ENCODE measurements around the gene TRIM14.
A peak's percentile ranks its signal among the peaks of the same experiment; 100 is the strongest.
"Not testable (repeated sequence)": the region's sequence is repeated elsewhere in the genome, so short reads cannot be mapped to it uniquely, and the experiment has no call there.

TRIM14 gene

DNA sequence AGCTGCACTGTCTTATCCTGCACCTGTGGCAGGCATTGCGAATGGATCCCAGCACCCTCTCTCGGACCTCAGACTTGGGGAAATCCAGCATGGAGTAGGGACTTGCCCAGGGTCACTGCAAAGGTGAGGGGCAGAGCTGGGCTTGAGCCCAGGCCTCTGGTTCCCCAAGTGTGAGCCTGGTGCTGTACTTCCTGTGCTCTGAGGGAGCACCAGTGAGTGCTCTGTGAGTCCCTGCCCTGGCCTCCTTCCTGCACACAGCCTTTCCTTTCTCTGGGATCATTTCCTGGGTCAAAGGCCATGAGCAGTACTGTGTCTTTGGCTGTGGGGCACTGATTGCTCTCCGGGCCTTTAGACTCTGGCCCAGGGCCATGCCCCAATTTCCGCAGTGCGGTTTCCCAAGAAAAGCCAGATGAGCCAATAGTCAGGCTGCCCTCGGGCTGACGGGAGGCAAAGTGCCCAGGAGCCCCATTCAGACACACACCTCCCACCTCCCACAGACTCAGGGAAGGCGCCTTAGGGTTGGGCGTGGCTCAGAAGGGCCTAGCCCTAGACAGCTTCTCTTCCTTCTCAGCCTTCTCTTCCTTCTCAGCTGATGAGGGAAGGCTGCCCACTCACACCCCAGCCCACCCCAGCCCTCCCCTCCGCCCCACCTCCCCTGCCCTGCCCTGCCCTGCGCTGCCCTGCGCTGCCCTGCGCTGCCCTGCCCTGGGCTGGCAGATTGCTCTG is 23.3 kb upstream of the TRIM14 start:
- no peak for DNase-seq (ENCODE audit: low spot score)

DNA sequence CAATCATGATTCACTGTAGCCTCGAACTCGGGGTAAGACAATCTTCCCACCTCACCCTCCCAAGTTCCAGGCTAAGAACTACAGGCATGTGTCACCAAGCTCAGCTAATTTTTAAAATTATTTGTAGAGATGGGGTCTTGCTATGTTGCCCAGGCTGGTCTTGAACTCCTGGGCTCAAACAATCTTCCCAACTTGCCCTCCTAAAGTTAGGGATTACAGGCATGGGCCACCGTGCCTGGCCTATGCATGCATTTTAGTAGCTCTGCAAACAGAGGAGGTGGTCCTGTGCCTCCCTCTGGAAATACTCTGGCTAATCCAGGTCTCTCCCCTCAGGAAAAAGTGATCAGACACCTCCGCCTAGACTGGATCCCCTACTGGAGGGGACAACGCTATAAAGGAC is 21.5 kb upstream of the TRIM14 start:
- no peak for DNase-seq (ENCODE audit: low spot score)

DNA sequence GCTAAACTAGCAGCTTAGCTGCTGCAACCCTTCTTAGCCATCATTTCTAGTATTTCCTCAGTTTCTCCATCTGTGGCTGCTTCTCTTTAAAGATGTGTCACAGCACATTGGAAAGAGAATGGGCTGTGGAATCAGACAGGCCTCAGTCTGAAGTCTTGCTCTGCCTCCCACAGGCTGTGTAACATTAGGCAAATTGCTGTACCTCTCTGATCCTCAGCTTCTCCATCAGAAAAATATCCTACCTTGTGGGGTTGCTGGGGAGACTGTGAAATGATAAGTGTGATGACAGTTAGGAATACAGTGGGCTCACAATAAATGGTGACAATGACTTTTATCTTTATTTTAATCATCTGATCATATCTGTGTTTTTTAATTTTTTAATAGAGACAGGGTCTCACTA is 17.5 kb upstream of the TRIM14 start:
- no peak for DNase-seq (ENCODE audit: low spot score)

DNA sequence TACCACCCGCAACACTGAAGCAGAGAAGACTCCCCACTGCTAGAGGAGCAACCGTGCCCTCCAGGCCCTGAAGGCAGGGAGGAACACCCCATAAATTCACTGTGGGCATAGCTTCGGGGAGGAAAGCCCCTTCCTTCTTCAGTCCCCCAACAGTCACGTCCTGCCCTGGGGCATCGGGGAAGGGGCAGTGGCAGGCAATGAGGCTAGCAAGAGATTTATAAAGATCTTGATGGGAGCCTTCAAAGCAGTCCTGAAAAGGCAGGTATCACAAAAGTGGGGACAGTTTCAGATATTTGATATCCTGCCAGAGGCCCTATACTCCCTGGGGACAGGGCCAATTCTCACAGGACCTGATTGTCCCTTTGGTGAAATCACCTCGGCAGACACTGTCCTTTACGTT is 16.9 kb upstream of the TRIM14 start:
- DNase-seq (ENCODE audit: low spot score): no peak

DNA sequence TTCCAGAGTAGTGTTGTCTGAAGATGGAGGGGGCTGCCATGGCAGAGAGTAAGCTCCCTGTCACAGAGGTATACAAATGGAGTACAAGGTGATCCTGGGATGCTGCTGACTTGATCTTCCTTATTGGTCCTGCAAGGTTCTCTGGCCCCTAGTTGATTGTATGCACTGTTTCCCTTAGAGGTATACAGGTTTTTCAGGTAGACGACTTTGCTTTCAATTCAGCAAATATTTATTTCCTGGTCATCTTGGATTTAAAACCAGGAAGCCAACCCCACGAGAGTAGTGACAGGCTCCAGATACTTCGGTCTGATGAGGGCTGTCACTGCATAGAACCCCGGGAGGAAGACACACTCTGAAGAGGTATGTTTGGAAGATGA is 16.5 kb upstream of the TRIM14 start:
- DNase-seq (ENCODE audit: low spot score): no peak

DNA sequence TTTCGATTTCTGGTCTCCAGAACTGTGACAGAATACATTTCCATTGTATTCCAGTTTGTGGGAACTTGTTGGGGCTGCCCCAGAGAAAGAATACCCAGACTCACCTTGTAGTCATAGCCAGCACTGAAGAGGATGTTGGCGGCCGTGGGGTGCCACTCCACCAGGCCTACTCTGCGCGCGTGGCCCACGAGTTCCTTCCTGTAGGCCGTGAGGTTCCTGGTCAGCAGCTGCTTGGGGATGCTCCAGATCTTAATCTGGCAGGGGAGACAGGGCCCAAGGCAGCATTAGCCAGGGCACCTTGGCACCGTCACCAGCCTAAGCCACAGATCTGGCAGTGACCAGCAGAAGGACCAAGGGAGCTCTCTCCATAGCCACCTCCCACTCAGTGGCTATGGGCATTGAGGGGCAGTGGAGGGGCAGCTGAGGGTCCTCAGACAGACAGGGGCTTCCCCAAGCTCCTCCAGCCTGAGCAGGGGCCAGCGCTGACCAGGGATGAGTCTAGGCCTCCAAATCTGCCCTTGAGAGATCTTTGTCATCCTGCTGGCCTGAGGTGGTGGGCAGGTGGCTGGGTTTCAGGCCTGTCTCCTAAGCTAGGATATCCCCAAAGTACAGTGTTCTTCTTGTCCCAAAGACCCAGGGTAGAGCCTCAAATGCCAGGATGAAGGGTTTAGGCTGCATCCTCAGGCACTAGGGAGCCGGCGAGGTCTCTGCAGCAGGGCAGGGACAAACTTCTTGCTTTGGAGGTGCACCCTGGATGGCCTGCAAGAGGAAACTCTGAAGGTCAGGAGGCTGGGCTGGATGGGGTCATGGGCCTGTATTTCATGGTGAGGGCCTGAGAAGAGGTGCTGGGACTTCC is 15.9 kb upstream of the TRIM14 start:
- DNase-seq (ENCODE audit: low spot score): no peak

DNA sequence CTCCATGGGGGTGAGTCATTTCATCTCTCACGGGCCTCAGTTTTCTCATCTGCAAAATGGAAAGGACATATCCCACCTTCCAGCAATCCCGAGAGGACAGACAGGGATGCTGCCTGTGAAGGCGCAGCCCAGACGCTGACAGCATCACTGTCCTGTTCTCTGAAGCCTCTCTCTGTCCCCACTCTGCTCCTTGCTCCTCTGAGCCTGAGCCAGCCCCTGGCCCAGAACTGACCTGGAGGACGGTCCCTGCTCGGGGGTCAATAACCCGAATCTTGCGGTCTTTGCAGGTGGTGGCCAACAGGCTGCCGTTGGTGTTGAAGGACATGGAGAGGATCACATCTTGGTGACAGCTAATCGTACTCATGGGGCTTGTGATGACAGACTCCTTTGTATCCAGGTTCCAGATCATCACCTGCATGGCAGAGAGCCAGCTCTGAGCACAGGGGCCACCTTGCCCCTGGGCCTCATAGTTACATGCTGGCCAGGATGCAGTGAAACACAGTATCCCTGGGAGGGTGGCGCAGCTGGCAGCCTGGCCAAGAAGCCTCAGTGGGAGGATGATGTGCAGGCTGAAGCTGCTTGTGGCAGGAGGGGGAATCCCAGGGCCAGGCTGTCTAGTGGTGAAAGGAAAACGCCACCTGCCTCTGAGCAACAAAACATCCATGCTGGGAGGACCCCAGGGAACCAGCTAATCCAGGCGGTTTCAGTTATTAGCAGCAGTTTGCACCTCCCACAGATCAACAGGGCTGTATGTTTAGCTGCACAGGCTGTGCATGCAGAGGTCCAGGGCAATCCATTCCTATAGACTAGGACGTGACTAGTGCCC is 14.0 kb upstream of the TRIM14 start:
- DNase-seq (ENCODE audit: low spot score): no peak

DNA sequence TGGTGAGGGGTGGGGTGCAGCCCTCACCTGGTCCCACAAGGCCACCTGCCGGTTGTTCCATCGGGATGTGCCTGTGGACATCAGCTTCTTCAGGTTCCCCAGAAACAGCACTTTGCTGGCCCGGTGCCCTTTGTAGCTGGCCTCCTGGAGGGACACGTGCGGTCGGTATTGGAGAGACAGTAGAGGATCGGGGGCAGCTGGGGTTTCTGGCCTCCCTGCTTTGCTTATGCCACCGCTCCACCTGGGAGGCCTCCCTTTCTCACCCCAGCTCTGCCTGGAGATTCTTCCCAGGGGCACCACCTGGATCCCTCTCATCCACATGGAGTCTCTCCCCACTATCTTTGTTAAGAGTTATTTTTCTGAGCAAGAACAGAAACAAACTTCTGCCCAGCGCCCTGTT is 13.1 kb upstream of the TRIM14 start:
- no peak for DNase-seq (ENCODE audit: low spot score)

DNA sequence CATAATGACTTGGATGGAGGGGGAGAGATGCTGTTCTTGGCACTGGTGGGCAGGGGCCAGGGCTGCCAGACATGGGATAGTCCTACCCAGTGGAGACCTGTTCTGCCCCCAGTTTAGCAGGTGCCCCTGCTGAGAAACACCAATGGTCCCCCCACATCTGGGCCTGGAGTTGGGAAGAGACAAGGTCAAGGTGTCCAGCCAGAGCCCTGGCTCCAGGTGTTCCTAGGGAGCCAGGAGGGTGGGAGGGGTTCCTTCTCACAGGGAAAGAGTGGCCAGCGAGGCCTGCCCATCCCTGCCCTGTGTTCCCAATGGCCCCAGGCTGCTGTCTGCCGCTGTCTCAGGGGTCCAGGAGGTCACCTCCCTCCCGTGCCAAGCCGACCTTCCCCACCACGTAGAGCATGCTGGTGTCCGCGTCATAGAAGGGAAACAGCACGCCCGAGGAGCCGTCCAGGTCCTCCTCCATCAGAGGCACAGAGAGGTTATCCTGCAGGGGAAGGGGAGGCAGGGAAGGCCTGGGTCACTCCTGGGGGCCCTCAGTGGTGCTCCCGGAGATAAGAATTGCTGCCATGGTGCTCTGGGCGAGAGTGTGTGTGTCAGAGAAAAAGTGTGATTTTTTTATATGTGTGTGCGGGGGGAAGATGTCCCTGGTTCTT is 11.7 kb upstream of the TRIM14 start:
- no peak for DNase-seq (ENCODE audit: low spot score)

DNA sequence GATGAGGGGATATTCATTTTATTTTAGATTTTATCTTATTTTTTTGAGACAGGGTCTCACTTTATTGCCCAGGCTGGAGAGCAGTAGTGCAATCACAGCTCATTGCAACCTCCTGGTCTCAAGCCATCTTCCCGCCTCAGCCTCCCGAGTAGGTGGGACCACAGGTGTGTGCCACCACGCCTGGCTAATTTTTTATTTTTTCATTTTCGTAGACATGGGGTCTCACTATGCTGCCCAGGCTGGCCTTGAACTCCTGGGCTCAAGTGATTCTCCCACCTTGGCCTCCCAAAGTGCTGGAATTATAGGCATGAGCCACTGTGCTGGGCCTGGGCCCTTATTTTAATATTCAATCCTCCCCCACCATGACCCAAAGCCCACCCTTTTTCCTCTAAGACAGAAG is 11.0 kb upstream of the TRIM14 start:
- DNase-seq (ENCODE audit: low spot score): not testable (repeated sequence)

DNA sequence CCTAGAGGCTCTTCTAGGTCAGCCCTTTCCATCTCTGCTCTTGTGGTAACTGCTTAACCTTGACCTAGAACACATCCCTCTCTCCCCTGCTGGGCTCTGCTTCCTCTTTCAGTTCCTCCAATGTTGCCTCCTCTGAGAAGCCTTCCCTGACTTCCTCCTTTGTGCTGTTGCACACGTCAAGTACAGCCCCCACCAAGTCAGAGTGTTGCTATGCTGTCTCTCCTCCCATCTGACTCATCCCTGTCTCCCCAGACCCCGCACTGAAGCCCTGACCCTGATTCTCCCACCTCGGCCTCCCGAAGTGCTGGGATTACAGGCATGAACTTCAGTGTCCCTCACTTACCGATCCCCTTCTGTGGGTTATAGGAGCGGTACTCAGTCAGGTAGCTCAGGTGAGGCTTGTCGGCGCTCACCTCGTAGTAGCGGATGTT is 10.4 kb upstream of the TRIM14 start:
- no peak for DNase-seq (ENCODE audit: low spot score)

DNA sequence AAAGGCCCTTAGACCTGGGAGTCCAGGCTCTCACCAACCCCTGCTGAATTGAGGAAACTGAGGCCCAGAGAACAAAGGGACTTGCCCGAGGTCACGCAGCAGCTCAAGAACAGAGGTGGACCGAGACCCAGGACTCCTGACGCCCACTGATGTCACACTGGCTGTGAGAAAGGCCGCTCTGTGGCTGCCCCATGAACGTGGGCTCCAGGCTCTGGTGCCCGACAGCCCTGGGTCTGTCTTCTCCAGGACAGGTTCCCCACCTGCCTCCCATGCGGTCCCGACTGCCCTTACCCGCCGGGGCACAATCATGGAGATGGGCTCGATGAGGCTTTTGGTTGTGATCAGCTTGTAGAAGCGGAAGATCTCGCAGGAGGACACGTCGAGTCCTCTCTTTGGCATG is 9.3 kb upstream of the TRIM14 start:
- no peak for DNase-seq (ENCODE audit: low spot score)

DNA sequence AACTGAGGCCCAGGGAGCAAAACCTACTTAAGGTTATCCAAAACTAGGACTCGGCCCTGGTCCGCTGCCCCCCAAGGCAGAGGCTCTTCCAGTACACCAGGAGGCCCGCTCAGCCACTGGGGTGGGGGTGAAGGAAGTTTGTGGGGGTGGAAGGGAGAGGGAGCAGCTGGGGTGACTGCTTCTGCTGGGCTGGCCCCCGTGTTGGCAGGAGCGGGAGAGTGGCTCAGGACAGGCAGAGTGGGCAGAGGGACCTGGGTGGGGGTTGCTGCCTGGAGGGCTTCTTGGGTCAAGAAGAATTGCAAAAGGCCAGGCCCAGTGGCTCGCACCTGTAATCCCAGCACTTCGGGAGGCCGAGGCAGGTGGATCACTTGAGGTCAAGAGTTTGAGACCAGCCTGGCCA is 8.2 kb upstream of the TRIM14 start:
- no peak for DNase-seq (ENCODE audit: low spot score)

DNA sequence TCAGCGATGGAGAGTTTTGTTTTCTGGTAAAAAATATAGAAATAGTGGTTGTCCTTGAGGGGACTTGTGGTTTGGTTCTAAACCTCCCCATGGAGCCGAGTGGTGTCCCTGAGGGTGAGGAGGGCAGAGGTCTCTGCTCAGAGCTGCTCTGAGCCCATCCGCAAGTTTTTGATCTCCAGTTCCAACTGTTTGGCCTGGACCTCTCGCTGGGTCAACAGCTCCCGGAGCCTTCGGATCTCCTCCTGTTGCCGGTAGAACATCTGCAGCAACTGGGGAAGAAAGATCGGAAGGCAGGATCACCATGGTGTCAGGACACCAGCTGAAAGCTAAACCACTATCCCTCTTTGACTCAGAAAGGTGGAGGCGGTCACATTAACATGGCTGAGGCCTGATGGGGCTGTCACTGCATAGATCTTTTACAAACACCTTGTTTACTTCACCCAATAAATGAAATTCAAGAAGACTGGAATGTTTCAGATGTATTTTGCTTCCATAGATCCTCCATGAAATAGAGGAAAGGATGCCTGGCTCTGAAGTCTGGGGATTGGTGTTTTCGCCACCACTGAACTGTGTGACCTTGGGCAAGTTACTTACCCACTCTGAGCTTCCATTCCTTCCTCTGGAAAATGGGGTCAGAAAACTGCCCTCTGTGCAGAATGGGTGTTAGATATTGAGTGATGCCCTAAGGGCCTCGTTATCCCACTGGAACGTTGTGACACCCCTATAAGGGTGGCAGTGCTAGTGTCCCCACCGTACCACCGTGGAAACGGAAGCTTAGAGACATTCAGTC is 5.8 kb upstream of the TRIM14 start:
- no peak for DNase-seq (ENCODE audit: low spot score)

DNA sequence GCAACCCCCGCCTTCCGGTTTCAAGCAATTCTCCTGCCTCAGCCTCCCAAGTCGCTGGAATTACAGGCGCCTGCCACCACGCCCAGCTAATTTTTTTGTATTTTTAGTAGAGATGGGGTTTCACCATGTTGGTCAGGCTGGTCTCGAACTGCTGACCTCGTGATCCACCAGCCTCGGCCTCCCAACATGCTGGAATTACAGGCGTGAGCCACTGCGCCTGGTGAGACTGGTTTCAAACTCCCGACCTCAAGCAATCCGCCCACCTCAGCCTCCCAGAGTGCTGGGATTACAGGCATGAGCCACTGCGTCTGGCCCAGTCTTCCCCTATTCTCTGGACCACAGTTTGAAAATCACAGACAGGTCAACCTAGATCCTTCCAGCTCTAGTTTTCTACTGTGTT is 5.1 kb upstream of the TRIM14 start:
- not testable (repeated sequence) for DNase-seq (ENCODE audit: low spot score)

DNA sequence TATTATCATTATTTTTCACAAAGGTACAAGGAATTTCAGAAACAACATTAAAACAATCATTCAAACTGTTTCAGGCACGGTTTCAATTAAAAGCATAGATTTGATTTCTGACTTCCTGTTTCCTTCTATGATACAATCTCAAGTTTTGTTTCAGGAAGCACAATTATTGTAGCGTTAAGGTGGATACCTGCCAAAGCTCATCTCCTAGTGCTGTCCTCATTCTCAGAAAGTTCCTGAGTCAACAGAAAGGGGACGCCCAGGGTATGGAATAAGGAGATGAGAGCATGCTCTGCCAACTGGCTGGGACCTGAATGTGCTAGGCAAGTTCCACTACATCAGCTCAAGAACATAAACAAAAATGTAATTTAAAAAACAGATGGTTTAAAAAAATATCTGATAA is 2.0 kb upstream of the TRIM14 start:
- DNase-seq (ENCODE audit: low spot score): peak; percentile 50

DNA sequence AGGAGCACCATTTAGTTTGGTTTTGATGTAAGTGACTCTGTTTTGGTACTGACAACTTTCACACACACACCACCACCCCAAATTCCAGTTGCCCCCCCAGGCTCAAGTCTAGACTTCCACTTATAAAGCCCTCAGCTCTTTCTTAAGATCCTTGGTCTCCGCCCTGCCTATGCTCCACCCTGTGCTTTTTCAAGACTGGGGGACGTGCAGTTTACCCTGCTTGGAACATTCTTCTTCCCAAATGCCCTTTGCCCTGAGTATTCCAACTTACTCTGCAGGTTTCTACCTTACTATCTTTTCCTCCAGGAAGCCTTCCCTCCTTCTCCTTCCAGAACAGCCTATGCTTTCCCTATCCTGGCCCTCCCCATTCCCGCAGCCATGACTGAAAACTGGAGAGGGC is 1.5 kb upstream of the TRIM14 start:
- no peak for DNase-seq (ENCODE audit: low spot score)

DNA sequence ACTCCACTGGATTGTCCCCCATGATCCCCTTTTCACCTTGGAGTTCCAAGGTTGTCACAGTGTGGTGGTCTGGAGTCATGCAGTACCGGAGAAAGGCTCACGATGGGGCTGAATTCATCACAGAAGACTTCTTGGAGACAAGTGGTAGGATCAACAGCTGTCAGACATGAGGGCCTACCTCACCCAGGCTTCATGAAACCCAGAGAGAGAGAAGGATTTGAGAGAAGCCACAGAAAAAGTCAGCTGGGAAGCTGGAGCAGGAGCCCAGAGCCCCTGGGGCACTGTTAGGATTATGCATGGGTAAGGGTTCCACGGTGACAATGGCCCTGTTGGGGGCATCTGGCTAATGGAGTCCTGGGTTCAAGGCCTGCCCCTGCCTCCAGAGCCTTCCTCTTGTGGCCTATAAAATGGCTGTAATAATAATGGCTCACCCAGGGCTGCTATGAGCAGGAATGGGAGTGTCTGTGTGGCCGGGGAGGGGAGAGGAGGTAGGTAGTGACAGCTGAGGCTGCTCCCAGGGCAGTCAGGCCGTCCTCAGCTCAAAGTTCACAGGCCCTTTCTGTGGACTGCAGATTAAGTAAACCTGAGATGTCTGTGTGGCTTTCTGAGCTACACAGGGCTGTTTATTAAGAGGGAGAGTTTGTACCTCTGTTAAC is 910 bp downstream of the TRIM14 start:
- peak; percentile 68 for DNase-seq (ENCODE audit: low spot score)

DNA sequence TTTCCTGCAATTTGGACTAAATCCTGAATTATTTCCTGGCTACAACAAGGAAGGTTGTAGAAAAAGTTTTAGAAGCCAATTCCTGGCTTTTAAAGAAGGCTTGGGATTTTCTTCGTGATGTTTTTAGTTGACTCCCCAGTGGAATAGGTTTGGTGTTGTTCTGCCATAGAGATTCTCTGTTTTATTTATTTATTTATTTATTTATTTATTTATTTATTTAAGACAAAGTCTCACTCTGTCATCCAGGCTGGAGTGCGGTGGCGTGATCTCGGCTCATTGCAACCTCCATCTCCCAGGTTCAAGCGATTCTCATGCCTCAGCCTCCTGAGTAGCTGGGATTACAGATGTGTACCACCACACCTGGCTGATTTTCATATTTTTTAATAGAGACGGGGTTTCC is 1.9 kb downstream of the TRIM14 start:
- not testable (repeated sequence) for DNase-seq (ENCODE audit: low spot score)

DNA sequence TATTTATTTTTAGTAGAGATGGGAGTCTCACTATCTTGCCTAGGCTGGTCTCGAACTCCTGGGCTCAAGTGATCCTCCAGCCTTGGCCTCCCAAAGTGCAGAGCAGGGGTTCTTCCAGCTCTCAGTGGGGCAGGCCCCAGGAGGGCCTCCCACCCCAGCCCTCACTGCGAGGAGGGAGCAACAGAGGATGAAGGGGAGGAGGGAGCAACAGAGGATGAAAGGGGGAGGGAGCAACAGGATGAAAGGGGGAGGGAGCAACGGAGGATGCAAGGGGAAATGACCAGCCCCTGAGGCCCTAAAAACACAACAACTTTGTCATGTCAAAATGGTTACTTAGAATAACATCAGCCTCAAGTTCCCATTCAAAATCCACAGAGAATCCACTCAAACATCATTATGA is 10.0 kb downstream of the TRIM14 start:
- DNase-seq (ENCODE audit: low spot score): no peak

DNA sequence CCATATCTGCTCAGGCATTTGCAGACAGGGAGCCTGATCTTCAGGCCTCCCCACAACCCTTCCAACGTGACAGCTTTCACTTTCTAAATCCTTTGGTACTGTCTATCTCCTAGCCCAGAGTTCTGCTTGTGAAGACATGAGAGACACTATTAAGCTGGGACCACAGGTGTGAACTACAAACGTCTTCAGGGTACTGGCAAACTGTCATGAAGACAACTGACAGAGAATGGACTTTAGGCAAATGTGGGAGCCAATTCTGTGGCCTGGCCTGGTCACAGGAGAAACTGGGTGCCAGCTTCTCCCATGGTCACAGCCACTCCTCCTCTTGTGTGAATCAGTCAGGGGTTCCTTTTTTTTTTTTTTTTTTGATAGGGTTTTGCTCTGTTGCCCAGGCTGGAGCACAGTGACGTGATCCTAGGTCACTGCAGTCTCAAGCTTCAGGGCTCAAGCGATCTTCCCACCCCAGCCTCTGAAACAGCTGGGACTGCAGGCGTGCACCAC is 10.4 kb downstream of the TRIM14 start:
- DNase-seq (ENCODE audit: low spot score): peak; percentile 60
